ENCODE measurements around the gene DLG2. TPM values are rescaled to one million over a fixed set of nuclear protein-coding genes. Genes with fewer than 3 reads are reported as not detected.

DLG2 gene
- total and polyA plus RNA-seq, 2 of the 4 experiments (the other 2 are of a cell fraction) = 0.31 to 0.36 TPM

DNA sequence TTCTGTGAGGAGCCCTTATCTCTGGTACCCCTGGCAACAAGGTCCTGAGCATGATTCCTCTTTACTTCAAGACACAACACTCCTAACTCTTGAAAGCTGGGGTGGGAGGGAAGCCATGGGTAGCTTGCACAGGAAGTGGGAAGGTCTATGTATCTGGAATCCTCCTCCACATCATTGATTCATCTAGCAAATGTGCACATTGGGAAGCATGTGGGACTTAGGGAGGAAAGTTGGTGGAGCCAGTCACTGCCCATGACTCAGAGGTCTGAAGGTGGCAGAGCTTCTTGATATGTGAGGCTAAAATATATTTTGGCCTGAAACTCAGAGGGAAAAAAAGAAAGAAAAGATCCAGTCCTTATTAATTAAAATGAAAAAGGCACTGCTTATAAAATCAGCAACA is 1000.9 kb downstream of the DLG2 start:
- ATAC-seq (ENCODE audit: low read depth) (no peak), DNase-seq (no peak)
- no peak overlapping the region for H3K18ac ChIP-seq (ENCODE audit: low read depth, low read length)
- no peak overlapping the region for H3K4ac ChIP-seq (ENCODE audit: low read depth, low read length)
- no peak overlapping the region for H4K8ac ChIP-seq (ENCODE audit: low read depth in 2 of 2, low read length in 2 of 2)
- H3K27me3 ChIP-seq (ENCODE audit: control insufficient read depth, insufficient read depth, low read length) = no peaks in the 10 kb centered on the region
- H3K9me1 ChIP-seq (ENCODE audit: insufficient read depth, low read length) = no peaks in the 10 kb centered on the region
- H3K9ac ChIP-seq (ENCODE audit: low read depth, low read length) = no peak overlapping the region
- H2BK120ac ChIP-seq (ENCODE audit: low read depth, low read length) = no peak overlapping the region
- H2BK15ac ChIP-seq (ENCODE audit: low read depth, low read length) = no peak overlapping the region
- intact Hi-C loops (cut with micrococcal nuclease) (no loop called here), dilution Hi-C loops (cut with HindIII; ENCODE audit: low sequenced_read_pairs, unreplicated experiment) (no loop called here), in situ Hi-C loops (cut with MboI; ENCODE audit: low sequenced_read_pairs) (no loop called here)
- BruUV-seq (replicated peaks) = no TSS peak
- no peaks in the 10 kb centered on the region for H3K36me3 ChIP-seq (ENCODE audit: control insufficient read depth, insufficient read depth, low read length)
- H3K23ac ChIP-seq (ENCODE audit: low read depth, low read length) = no peak overlapping the region
- H2BK20ac ChIP-seq (ENCODE audit: low read depth, low read length) = no peak overlapping the region
- H2AK9ac ChIP-seq (replicated peaks; ENCODE audit: low read depth, low read length, poor library complexity) = no peak overlapping the region
- H2BK5ac ChIP-seq (ENCODE audit: low read depth, low read length, poor library complexity, severe bottlenecking) = no peak overlapping the region
- no peak overlapping the region for H3K14ac ChIP-seq (replicated peaks; ENCODE audit: low read depth, low read length)
- H3K4me1 ChIP-seq (ENCODE audit: control insufficient read depth, insufficient read depth, low read length) = no peaks in the 10 kb centered on the region
- no peaks in the 10 kb centered on the region for H3K79me1 ChIP-seq (ENCODE audit: low read depth in 1 of 2, low read length in 2 of 2)
- POLR2A ChIA-PET (ENCODE audit: unreplicated experiment) = no interaction called here
- H3K4me2 ChIP-seq (ENCODE audit: low read depth, low read length) = no peak overlapping the region
- H4K20me1 ChIP-seq (ENCODE audit: insufficient read depth, low read length) = no peaks in the 10 kb centered on the region
- no peaks in the 10 kb centered on the region for H3K9me3 ChIP-seq (ENCODE audit: control insufficient read depth, insufficient read depth, low read length)
- no peak overlapping the region for H2AK5ac ChIP-seq (ENCODE audit: low read depth, low read length)
- H3K56ac ChIP-seq (ENCODE audit: extremely low read depth, insufficient read depth, low read length) = no peak overlapping the region
- CTCF ChIA-PET = no interaction called here
- TF ChIP-seq RCOR1 (IDR thresholded peaks at IDR 0.05; ENCODE audit: insufficient replicate concordance, low read length) (no peak), RFX5 (IDR thresholded peaks at IDR 0.05; ENCODE audit: low read depth, low read length) (no peak), CEBPB (IDR thresholded peaks at IDR 0.05; ENCODE audit: low read depth, low read length) (no peak), FOS (IDR thresholded peaks at IDR 0.05; ENCODE audit: low read depth, low read length) (no peak)
- TF ChIP-seq, protein P1, sequence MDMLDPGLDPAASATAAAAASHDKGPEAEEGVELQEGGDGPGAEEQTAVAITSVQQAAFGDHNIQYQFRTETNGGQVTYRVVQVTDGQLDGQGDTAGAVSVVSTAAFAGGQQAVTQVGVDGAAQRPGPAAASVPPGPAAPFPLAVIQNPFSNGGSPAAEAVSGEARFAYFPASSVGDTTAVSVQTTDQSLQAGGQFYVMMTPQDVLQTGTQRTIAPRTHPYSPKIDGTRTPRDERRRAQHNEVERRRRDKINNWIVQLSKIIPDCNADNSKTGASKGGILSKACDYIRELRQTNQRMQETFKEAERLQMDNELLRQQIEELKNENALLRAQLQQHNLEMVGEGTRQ (IDR thresholded peaks at IDR 0.05; ENCODE audit: low read depth, low read length) = no peak
- TF ChIP-seq, protein P2, sequence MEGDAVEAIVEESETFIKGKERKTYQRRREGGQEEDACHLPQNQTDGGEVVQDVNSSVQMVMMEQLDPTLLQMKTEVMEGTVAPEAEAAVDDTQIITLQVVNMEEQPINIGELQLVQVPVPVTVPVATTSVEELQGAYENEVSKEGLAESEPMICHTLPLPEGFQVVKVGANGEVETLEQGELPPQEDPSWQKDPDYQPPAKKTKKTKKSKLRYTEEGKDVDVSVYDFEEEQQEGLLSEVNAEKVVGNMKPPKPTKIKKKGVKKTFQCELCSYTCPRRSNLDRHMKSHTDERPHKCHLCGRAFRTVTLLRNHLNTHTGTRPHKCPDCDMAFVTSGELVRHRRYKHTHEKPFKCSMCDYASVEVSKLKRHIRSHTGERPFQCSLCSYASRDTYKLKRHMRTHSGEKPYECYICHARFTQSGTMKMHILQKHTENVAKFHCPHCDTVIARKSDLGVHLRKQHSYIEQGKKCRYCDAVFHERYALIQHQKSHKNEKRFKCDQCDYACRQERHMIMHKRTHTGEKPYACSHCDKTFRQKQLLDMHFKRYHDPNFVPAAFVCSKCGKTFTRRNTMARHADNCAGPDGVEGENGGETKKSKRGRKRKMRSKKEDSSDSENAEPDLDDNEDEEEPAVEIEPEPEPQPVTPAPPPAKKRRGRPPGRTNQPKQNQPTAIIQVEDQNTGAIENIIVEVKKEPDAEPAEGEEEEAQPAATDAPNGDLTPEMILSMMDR (conservative IDR thresholded peaks at IDR 0.05; ENCODE audit: low read depth, low read length) = no peak
- no peak overlapping the region for H4K91ac ChIP-seq (ENCODE audit: insufficient read depth, low read depth, low read length)
- no peak overlapping the region for H2AFZ ChIP-seq (replicated peaks; ENCODE audit: low read length, poor library complexity)
- no peak overlapping the region for H4K5ac ChIP-seq (ENCODE audit: low read depth, low read length)
- no peak overlapping the region for H3K4me3 ChIP-seq (ENCODE audit: insufficient read depth, low read depth, low read length)
- no peak overlapping the region for H3K27ac ChIP-seq (ENCODE audit: insufficient read depth, low read length)

Measured in IMR-90 (cell line).